Measurements from ENCODE around the gene FALEC. TPM values are rescaled to one million over a fixed set of nuclear protein-coding genes. Genes with fewer than 3 reads are reported as not detected.
A peak's percentile ranks its signal among the peaks of the same experiment; 100 is the strongest.
"Not testable (repeated sequence)": the region's sequence is repeated elsewhere in the genome, so short reads cannot be mapped to it uniquely, and the experiment has no call there.

FALEC gene
- total RNA-seq, 1 donor from 2014 or later, result not detected

DNA sequence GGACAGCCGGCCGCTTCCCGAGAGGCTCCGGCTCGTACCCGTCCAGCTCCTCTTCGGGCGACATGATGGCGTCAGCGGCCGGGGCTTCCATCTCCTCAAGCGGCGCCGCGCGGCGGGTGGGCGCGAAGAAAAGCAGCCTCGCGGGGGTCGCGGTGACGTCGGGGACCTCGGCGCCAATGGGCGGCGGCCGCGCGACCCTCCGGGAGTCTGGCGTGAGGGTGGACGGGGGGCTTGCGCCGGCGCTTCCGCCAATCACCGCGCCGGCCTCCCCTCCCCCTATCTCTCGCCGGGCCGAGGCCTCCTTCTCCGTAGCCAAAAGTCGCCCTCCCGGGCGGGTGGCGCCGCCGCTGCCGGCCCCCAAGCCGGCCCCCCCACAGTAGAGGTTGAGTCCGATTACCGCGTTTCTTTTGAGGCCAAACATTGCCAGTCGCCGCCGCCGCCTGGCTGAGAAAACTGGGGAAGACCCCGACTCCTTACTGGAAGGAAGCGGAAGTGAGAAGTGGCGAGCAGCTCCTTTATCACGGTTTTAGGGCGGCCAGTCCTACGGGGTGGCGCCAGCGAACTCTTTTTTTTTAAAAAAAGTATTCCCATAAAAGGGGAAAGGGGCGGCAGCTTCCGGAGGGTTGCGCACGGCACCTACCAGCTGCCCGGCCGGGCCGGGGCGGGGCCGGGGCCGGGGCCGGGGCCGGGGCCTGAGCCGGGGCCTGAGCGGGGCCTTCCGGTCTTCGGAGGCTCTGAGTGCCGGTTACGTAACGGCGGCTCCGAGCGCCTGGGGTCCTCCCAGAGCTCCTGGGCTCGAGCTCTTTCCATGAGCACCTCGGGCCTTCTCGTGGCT lies 63.8 kb downstream of the FALEC start, which contains the start of gene MCL1:
MCL1 (minus strand) TSS at position 501 of the 835 bp plus-strand sequence; CDS start at position 421, 80 bp downstream.
- ATAC-seq (peak; percentile 91), DNase-seq (peak; percentile 97)
- intact Hi-C loops (cut with micrococcal nuclease), result loop anchor here (5.0 kb wide), 1 partner anchor 43 kb away; no protein-coding TSS in a partner anchor

DNA sequence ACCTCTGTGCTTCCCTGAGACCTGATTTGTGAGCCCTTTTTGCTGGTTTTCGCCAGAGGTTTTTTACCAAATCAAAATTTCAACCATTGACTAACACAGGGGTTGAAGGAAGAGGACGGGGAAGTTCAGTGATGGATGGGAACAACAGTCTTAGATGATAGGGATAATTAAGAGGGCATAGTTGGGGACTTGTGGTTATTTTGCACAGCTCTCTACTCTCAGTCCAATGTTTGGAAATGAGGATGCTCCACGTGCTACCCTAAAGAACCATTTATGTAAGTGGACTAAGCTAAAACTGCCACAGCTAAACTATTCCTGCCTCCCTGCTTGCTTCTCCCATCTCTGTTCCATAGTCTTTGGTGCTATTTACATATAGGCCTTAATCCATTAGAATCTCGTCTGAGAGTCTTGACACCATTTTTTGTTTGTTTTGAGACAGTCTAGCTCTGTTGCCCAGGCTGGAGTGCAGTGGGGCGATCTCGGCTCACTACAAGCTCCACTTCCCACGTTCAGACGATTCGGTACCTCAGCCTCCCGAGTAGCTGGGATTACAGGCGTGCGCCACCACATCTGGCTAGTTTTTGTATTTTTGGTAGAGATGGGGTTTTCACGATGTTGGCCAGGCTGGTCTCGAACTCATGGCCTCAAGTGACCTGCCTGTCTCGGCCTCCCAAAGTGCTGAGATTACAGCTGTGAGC lies 64.5 kb downstream of the FALEC start:
- no peak for DNase-seq
- ATAC-seq, result peak; percentile 3

DNA sequence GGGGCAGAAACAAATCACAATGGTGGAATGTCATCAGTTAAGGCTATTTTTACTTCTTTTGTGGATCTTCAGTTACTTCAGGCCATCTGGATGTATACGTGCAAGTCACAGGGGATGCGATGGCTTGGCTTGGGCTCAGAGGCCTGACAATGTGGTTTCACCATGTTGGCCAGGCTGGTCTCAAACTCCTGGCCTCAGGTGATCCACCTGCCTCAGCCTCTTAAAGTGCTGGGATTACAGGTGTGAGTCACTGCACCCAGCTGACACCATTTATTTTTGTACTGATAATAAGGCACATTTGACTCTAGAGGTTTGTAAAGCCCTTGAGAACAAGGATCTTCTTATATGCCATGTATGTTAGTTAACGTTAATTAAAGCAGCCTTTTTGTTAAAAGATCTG lies 65.4 kb downstream of the FALEC start:
- intact Hi-C loops (cut with micrococcal nuclease); ATAC-seq; DNase-seq: not testable (repeated sequence)

More for the DNA sequence above, 64.5 kb downstream of the FALEC start:
- intact Hi-C loops (cut with micrococcal nuclease), result loop anchor here (5.0 kb wide), 1 partner anchor 42 kb away; no protein-coding TSS in a partner anchor

DNA sequence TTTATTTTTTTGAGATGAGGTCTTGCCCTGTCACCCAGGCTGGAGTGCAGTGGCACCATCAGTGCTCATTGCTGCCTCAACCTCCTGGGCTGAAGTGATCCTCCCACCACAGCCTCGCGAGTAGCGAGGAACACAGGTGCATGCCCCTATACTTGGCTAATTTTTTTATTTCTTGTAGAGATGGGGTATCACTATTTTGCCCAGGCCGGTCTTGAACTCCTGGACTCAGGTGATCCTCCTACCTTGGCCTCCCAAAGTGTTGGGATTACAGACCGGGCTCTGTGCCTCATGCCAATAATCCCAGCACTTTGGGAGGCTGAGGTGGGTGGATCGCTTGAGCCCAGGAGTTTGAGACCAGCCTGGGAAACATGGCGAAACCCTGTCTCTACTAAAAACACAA lies 65.9 kb downstream of the FALEC start:
- DNase-seq; intact Hi-C loops (cut with micrococcal nuclease); ATAC-seq: not testable (repeated sequence)

DNA sequence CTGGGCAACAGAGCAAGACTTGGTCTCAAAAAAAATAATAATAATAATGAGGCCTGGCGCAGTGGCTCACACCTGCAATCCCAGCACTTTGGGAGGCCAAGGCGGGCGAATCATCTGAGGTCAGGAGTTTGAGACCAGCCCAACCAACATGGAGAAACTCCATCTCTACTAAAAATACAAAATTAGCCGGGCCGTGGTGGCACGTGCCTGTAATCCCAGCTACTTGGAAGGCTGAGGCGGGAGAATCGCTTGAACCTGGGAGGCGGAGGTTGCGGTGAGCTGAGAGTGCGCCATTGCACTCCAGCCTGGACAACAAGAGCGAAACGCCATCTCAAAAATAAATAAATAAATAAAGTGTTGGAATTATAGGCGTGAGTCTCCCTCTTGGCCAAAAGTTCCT lies 66.4 kb downstream of the FALEC start:
- ATAC-seq, result not testable (repeated sequence)

DNA sequence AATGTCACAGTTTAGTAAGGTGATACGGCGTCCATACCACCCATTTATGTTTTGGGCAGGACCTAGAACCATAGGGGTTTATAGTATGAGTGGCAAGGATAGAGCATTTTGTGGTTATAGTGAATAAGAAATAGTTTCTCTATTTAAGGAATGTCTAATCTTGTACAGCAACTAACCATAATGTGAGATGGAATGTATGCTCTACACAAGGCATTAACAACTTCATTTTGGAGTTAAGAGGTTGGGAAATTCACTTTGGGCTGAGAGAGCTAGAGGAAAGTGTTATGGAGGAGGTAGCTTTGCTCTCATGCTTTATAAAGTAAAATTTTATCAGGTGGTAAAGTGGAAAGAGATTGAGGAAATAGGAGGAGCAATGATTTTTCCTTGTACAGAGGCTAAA lies 66.8 kb downstream of the FALEC start:
- ATAC-seq (no peak), DNase-seq (no peak)
- intact Hi-C loops (cut with micrococcal nuclease), result no loop called here

More for the DNA sequence above, 66.4 kb downstream of the FALEC start:
- DNase-seq; intact Hi-C loops (cut with micrococcal nuclease): not testable (repeated sequence)

Small RNA genes within 50 kb of the gene (microRNA-seq; reads per million reads assigned to microRNA genes)
- gene MIR4257 (ENCODE audit: borderline number of aligned reads) (not detected), gene MIR6878 (ENCODE audit: borderline number of aligned reads) (not detected)

Other genes starting within 250 kb of the FALEC start
- 58.5 TPM for gene APH1A, start 246.7 kb upstream of the FALEC start, total RNA-seq
- 9.8 TPM for gene C1orf54, start 243.0 kb upstream of the FALEC start, total RNA-seq
- 15.4 TPM for gene CIART, start 233.2 kb upstream of the FALEC start, total RNA-seq
- gene MRPS21, start 221.9 kb upstream of the FALEC start, total RNA-seq, result 72.3 TPM
- gene PRPF3, start 194.2 kb upstream of the FALEC start, total RNA-seq, result 21.1 TPM
- 24.4 TPM for gene RPRD2, start 151.6 kb upstream of the FALEC start, total RNA-seq
- 31.3 TPM for gene TARS2, start 28.3 kb upstream of the FALEC start, total RNA-seq
- 14.0 TPM for gene ECM1, start 7.6 kb upstream of the FALEC start, total RNA-seq
- gene ADAMTSL4, start 33.7 kb downstream of the FALEC start, total RNA-seq, result 77.7 TPM
- gene MCL1, start 63.9 kb downstream of the FALEC start, total RNA-seq, result 93.5 TPM
- 126 TPM for gene ENSA, start 113.9 kb downstream of the FALEC start, total RNA-seq
- 15.1 TPM for gene GOLPH3L, start 181.4 kb downstream of the FALEC start, total RNA-seq
- 0.37 TPM for gene HORMAD1, start 205.1 kb downstream of the FALEC start, total RNA-seq